ENCODE data around the gene COA1.

The COA1 gene

GRCh38 chr7:43616977-43617376, 112.3 kb downstream of the COA1 start:
- in situ Hi-C loops (cut with MboI; ENCODE audit: low pct_unique_long_range_greater_than_20kb, low sequenced_read_pairs, unreplicated experiment), result no loop called here
- no peak for DNase-seq (ENCODE audit: low spot score)
- TF ChIP-seq, protein P1, sequence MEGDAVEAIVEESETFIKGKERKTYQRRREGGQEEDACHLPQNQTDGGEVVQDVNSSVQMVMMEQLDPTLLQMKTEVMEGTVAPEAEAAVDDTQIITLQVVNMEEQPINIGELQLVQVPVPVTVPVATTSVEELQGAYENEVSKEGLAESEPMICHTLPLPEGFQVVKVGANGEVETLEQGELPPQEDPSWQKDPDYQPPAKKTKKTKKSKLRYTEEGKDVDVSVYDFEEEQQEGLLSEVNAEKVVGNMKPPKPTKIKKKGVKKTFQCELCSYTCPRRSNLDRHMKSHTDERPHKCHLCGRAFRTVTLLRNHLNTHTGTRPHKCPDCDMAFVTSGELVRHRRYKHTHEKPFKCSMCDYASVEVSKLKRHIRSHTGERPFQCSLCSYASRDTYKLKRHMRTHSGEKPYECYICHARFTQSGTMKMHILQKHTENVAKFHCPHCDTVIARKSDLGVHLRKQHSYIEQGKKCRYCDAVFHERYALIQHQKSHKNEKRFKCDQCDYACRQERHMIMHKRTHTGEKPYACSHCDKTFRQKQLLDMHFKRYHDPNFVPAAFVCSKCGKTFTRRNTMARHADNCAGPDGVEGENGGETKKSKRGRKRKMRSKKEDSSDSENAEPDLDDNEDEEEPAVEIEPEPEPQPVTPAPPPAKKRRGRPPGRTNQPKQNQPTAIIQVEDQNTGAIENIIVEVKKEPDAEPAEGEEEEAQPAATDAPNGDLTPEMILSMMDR (IDR thresholded peaks at IDR 0.05; ENCODE audit: extremely low read depth, insufficient read depth, missing control alignments), result no peak

- TF ChIP-seq, protein P1 (IDR thresholded peaks at IDR 0.05; ENCODE audit: extremely low read depth, insufficient read depth, missing control alignments), result no peak
- DNase-seq (ENCODE audit: low spot score), result no peak
- in situ Hi-C loops (cut with MboI; ENCODE audit: low pct_unique_long_range_greater_than_20kb, low sequenced_read_pairs, unreplicated experiment), result no loop called here
Measured at GRCh38 chr7:43615558-43616145, 113.7 kb downstream of the COA1 start.

GRCh38 chr7:43612599-43613589, 116.4 kb downstream of the COA1 start:
- TF ChIP-seq, protein P1 (IDR thresholded peaks at IDR 0.05; ENCODE audit: extremely low read depth, insufficient read depth, missing control alignments), result no peak
- DNase-seq (ENCODE audit: low spot score), result peak; percentile 67

GRCh38 chr7:43612128-43612527, 117.2 kb downstream of the COA1 start:
- TF ChIP-seq, protein P1 (IDR thresholded peaks at IDR 0.05; ENCODE audit: extremely low read depth, insufficient read depth, missing control alignments), result no peak
- in situ Hi-C loops (cut with MboI; ENCODE audit: low pct_unique_long_range_greater_than_20kb, low sequenced_read_pairs, unreplicated experiment), result no loop called here
- no peak for DNase-seq (ENCODE audit: low spot score)

More at GRCh38 chr7:43612599-43613589, 116.4 kb downstream of the COA1 start:
- in situ Hi-C loops (cut with MboI; ENCODE audit: low pct_unique_long_range_greater_than_20kb, low sequenced_read_pairs, unreplicated experiment), result no loop called here

DNA sequence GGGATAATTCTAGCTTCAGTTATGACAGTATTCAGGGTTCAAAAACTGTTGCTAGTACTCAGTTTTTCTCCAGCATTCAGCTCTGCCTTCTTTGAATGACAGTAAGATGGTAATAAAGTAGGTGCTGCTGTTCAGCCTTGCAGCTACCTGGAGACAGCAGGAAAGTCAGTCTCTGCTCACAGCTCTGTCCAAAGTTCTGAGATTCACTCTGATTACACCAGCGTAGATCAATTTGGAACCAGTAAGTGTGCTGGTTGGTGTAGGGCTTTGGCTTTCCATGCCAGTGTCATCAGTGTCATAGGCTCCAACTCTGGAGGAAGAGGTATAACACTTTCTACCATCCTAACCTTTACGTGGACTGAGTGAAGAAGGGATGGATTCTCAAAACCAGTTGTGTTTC, 120.2 kb downstream of the COA1 start:
- no peak for DNase-seq (ENCODE audit: low spot score)
- in situ Hi-C loops (cut with MboI; ENCODE audit: low pct_unique_long_range_greater_than_20kb, low sequenced_read_pairs, unreplicated experiment), result no loop called here
- TF ChIP-seq, protein P1 (IDR thresholded peaks at IDR 0.05; ENCODE audit: extremely low read depth, insufficient read depth, missing control alignments), result no peak

DNA sequence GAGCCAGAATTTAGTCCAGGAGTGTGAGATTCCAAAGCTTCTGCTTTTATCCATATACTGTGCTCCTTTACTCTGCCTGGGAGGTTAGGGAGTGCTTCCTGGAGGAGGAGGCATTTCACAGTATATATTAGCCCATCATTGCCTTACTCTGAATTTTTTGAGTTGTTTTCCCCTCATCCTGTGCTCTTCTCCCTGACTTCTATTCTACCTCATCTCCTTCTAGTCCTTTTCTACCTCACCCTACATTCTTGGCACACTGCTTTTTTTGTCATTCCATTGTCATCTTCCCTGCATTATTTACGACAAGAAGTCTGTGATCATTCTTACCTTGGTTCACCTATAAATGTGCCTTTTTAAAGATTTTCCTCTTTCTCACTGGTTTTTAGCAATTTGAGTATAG, 125.1 kb downstream of the COA1 start:
- TF ChIP-seq, protein P1 (IDR thresholded peaks at IDR 0.05; ENCODE audit: extremely low read depth, insufficient read depth, missing control alignments), result no peak
- in situ Hi-C loops (cut with MboI; ENCODE audit: low pct_unique_long_range_greater_than_20kb, low sequenced_read_pairs, unreplicated experiment), result no loop called here
- DNase-seq (ENCODE audit: low spot score), result no peak
